Hematopoietic multipotent progenitor cell (in vitro differentiated cells): ENCODE measurements around the gene NF1. TPM values are rescaled to one million over a fixed set of nuclear protein-coding genes. Genes with fewer than 3 reads are reported as not detected.
"Not testable (repeated sequence)": the region's sequence is repeated elsewhere in the genome, so short reads cannot be mapped to it uniquely, and the experiment has no call there.

Source experiments
- DNase-seq, 3 donors: peaks; one replicate each; pipeline ENCODE4 v3.0.0-alpha.2; 2011 to 2015; ENCODE audit warnings: low read depth in 2 of 3, low spot score in 2 of 3
- total RNA-seq: library from RNA; depleted of rRNA; stranded (reverse); fragments of >200 nt; gene quantifications from one replicate; pipeline ENCODE4 v1.2.3, GENCODE V29; 2012

Gene NF1
- total RNA-seq, 1 donor: 28.5 TPM

DNA sequence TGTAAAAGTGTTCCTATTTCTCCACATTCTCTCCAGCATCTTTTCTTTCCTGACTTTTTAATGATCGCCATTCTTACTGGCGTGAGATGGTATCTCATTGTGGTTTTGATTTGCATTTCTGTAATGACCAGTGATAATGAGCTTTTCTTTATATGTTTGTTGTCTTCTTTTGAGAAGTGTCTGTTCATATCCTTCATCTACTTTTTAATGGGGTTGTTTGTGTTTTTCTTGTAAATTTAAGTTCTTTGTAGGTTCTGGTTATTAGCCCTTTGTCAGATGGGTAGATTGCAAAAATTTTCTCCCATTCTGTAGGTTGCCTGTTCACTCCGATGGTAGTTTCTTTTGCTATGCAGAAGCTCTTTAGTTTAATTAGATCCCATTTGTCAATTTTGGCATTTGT is 81.4 kb downstream of the NF1 start:
- DNase-seq: not testable (repeated sequence)

DNA sequence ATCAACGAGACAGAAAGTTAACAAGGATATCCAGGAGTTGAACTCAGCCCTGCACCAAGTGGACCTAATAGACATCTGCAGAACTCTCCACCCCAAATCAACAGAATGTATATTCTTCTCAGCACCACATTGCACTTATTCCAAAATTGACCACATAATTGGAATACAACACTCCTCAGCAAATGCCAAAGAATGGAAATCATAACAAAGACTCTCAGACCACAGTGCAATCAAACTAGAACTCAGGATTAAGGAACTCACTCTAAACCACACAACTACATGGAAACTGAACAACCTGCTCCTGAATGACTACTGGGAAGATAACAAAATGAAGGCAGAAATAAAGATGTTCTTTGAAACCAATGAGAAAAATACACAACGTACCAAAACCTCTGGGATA is 84.2 kb downstream of the NF1 start:
- DNase-seq: not testable (repeated sequence)

DNA sequence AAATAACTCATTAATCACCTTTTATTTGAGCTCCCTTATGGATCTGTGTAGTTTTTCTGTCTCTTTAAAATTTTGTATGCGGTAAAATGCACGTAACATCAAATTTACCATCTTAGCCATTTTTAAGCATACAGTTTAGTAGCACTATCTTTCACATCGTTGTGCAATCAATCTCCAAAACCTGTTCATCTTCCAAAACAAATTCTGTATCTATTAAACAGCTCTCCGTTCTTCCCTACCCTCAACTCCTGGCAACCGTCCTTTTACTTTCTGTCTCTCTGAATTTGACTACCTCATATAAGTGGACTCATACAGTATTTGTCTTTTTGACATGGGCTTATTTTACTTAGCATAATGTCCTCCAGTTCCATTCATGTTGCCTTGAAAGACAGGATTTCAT is 100.5 kb downstream of the NF1 start:
- no peak for DNase-seq

DNA sequence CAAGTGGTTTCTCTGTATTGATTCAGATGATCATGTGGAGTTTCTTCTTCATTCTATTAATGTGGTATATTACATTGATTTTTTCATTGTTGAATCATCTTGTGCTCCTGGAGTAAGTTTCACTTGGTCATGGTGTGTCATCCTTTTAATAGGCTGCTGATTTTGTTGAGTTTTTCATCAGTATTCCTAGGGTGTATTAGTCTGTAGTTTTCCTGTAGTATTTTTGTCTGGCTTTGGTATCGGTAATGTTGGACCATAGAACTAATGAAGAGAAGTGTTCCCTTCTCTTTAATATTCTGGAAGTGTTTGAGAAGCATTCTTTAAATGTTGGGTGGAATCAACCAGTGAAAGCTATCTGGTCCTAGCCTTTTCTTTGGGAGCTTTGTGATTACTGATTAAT is 103.2 kb downstream of the NF1 start:
- DNase-seq: no peak

DNA sequence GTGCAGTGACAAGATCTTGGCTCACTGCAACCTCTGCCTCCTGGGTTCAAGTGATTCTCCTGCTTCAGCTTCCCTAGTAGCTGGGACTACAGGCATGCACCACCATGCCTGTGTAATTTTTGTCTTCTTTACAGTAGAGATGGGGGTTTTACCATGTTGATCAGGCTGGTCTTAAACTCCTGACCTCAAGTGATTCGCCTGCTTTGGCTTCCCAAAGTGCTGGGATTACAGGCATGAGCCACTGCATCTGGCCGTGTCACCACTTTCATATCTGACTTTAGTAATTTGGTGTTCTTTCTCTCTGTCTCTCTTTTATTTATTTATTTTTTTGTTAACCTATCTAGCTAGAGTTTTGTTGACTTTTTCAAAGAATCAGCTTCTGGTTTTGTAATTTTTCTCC is 103.9 kb downstream of the NF1 start:
- not testable (repeated sequence) for DNase-seq

DNA sequence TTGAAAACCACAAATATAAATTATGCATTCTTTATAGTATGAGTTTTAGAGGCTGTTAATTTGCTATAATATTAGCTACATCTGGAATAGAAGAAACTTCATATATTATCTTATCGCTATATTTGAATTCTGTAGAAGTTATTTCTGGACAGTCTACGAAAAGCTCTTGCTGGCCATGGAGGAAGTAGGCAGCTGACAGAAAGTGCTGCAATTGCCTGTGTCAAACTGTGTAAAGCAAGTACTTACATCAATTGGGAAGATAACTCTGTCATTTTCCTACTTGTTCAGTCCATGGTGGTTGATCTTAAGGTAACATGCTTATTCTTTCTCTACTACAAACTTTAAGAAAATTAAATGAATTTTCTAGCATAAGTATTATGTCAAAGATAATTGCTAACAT is 105.5 kb downstream of the NF1 start:
- DNase-seq: no peak

DNA sequence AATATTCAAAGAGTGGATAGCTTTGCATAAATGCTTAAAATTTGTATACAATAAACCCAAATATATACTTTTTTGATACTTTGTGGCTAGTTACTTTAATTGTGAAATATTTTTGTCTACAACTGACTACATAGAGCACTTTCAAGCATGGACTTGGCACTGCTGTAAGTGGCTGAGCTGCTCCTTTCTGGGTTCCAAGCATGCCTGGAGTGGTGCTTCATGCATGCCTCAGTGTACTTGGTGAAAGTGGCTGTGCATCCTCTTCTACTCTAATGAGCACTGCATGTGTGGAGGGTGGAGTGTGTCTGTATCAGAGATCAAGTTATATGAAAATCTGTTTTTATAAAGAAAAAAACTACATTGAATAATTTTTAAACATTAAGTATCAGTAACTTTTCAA is 108.2 kb downstream of the NF1 start:
- no peak for DNase-seq

DNA sequence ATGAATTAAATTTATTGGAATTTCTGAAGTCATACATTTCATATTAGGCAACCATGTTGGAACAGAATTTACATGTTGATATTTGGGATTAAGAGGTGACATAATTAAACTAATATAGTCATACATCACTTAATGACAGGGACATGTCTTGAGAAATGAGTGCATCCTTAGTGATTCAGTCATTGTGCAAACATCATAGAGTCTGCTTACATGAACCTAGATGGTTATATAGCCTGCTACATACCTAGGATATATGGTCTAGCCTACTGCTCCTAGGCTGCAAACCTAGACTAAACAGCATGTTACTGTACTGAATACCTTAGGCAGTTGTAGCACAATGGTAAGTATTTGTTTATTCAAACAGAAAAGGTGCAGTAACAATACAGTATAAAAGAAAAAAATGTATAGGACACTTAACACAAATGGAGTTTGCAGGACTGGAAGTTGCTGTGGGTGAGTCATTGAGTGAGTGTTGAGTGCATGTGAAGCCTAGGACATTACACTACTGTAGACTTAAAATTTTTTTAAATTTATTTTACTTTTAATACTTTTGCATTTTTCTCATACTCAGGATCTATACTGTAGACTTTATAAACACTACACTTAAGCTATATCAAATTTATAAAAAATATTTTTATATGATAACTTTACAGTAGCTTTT is 116.7 kb downstream of the NF1 start:
- no peak for DNase-seq

DNA sequence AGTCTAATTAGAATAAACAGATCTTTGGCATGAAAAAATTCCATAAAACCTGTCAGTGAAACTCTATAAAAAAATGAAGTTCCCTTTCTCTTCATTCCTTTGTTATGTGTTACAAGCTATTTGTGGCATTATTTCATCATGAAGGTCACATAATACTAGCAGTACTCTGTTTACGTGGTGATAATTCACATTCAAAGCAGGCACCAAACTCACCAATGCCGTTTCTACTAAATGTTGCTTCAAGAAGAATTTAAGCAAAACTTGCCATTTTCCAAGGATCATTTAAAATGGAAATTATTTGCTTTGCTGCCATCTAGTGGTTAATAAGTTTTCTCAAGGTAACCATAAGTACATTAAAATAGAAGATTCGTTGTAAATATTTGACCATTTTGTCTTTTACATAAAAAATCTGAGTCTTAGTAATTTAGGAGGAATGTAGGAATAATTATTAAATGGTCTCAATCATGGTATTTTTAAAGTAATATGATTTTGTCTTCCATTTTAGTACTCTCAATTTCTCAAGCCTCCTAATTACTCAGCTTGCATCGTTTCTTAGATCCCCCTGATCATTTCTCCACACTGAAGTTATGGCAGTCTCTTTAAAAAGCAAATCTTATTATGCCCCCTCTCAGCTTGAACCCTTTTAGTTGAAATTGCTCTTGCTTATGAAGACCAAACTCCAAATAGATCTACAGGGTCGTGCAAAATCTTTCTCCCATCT is 121.4 kb downstream of the NF1 start:
- DNase-seq: peak; percentile 13 to 77 (median 42)

DNA sequence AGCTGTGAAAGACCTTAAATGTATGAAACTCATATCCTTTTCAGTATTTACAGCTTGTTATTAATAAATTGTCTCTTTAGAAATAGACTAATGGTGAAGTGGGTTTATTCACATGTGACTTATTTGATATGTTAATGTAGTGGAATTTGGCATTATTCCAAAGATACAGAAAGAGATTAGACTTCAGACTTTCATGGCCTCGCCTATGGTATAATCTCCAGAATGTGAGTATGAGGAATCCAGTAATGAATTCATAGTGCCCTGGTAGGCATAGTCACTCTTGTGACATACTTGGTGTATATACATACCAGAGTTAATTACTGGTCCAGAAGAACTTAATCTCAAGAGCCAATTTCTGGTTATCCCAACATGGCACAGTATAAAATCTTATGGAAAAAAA is 129.6 kb downstream of the NF1 start:
- DNase-seq: no peak

DNA sequence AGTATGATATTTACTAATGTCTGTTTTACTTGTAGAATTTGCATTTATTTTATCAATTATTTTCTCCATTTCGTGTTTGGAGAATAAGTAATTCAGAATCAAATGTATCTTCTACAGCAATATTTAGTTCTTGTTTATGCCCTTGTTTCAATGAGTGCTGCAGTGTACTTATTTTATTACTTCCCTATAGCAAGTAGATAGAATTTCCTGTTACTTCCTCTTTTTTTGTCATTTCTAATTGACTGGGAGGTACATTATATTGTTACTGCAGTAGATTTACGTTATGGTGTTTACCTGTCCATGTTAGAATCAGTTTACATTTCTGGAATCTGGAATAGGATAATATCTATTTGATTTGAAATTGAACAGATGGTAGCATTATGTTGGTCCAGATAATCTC is 131.1 kb downstream of the NF1 start:
- DNase-seq: peak in 1 of 3 donors; percentile 53

DNA sequence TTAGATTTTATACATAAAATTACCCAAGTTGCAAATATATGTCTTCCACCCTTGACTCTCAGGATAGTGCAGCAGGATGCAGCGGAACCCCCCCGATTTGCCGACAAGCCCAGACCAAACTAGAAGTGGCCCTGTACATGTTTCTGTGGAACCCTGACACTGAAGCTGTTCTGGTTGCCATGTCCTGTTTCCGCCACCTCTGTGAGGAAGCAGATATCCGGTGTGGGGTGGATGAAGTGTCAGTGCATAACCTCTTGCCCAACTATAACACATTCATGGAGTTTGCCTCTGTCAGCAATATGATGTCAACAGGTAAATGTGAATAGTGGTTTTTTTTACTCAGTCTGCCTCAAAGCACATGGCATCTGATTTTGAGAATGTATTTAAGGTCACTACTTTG is 131.6 kb downstream of the NF1 start:
- DNase-seq: peak in 1 of 3 donors; percentile 34

DNA sequence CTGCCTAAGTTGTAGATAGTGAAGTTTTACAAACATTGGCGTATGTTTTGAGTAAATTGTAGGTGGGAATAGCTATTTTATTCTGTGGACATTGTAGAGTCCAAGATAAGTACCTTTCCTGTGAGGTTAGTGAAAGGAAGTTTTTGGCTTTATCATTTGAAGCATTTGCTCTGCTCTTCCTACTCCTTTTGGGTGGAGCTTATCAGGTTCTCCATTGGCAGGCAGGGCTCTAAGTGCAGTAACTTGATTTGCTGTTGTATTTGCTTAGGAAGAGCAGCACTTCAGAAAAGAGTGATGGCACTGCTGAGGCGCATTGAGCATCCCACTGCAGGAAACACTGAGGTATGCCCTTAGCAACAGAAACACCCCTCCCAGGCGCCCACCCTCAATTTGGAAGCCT is 132.2 kb downstream of the NF1 start:
- DNase-seq: peak in 1 of 3 donors; percentile 29

DNA sequence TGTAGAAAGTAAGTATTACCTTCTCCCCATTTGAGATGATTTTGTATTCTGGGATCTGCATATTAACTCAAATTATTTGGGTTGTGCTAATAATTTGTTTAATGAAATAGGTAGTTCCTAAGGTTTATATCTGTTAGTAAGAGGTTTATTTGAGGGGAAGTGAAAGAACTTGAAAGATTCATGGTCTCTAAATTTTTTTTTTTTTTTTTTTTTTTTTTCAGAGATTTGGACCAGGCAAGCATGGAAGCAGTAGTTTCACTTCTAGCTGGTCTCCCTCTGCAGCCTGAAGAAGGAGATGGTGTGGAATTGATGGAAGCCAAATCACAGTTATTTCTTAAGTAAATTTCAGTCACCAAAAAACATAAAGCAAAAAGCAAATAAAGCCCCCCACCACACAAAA is 137.1 kb downstream of the NF1 start:
- DNase-seq: no peak

DNA sequence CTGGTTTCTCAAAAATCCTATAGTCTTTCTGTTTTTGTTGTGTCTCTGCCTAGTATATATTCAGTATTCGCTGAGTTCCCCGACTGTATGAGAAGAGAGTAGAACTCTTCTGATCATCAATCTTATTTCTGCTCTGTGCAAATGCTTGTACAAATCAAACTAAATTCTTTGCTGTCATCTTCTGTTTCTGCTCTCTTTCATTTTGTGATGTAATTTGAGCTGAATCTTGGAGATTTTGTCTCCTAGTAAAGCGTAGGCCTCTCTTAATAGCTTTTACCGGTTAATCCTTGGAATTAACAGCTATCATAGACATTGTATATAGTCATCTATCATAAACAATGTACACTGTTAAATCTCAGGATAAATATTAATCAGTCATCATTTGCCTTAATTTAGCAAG is 140.3 kb downstream of the NF1 start:
- DNase-seq: no peak

DNA sequence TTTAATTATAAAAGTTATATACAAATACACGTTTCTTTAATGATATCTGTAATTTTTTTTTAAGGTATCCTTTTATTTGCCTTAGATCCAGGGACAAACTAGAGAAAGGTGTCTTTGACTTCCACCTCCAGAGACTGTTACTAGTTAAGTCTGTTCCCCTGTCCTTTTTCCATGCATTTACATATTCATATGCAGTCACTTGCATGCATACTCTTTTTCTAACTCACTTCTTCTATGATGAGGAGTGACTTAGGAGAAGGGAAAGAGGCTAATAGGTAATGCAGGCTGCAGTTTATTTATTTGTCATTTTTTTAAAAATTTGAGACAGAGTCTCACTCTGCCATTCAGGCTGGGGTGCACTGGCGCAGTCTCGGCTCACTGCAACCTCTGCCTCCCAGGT is 141.4 kb downstream of the NF1 start:
- no peak for DNase-seq

DNA sequence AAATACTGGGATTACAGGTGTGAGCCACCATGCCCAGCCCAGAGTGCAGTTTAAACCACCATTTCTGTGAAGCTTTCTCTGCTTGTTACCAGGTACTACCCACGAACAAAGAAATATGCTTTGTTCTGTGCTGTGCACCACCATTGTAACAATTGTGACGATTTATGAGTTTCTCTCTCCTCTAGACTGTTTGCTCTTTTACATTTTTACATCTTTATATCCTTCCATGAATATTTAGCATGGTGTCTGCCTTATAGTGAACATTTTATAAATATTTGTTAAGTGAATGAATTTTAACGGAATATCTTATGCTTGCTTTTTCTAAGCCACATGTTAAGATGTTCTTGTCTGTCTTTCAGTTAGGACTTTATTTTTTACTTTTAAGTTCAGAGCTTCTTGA is 141.9 kb downstream of the NF1 start:
- DNase-seq: no peak

DNA sequence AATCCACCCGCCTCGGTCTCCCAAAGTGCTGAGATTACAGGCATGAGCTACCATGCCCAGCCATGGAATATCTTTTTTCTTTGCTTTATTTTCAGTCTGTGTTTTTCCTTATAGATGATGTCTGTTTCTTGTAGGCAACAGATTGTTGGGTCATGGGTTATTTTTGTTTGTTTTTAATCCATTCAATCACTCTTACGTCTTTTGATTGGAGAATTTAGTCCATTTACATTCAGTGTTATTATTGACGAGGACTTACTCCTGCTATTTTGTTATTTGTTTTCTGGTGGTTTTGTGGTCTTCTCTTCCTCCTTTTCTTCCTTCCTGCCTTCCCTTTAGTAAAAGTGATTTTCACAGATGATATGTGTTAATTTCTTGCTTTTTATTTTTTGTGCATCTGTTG is 146.3 kb downstream of the NF1 start:
- DNase-seq: no peak

DNA sequence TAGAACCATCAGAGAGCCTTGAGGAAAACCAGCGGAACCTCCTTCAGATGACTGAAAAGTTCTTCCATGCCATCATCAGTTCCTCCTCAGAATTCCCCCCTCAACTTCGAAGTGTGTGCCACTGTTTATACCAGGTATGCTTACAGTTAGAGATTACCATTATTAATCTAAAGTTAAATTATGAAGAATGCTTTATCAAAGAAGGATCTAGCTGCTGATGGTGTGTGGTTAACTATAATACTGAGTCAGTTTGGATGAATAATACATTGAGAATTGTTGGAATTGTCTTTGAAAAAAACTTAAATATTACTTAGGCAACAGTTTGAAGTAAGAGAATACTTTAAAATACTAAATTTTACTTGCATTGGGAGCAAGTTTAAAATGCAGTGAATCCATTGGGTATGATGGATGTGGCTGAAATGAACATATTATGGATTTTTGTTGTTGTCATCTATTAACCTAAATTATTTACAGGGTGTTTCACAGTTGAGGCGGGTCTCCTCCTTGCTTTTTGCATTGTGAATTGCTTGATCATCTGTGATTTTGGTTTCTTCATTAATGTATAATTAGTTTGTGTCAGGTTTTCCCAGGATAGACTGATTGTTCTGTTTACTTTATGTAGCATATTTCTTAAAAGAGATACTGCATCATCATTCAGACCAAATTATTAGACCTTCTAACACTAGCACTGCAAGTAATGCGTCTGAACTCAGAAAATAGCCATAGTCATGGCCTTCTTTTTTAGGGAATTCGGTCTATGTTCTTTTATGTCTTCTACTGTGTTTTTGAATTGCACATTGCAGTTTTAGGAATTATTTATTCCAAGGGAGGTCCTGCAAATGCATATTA is 154.4 kb downstream of the NF1 start:
- DNase-seq: no peak

DNA sequence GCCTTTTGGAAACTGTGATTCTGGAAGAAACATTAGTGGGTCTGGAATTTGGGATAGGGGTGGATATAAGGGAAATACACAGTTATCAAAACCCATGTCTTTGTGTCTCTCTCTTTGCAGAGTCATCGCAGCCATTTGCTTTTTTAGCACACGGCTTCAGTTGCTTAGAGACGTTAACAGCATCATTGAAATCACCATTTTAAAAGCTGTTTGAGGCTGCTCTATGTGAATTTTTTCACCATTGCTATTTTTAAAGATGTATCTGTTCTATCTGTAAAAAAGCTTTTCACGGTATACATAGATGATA is 155.0 kb downstream of the NF1 start:
- no peak for DNase-seq

DNA sequence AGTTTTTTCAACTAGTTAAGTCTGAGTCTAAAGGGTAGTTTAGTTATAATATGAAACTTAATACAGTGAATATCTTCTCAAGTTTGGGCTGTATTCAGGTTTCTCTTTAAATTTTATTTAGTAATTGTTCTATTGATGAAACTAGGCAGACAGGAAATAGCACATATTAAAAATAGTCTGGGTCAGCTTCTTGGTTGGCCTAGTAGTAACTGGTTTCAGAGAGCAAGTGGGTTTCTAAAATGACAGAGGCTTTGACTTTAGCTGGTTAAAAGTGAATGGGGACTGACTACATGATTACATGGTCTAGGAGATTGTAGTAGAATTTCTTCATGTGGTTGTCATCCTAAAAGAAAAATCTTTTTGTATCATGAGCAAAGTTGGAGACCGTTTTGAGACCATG is 155.5 kb downstream of the NF1 start:
- no peak for DNase-seq
